Measurements from ENCODE around the gene CABLES1. TPM values are rescaled to one million over a fixed set of nuclear protein-coding genes. Genes with fewer than 3 reads are reported as not detected.

The CABLES1 gene
- polyA plus RNA-seq, 2 of the 4 experiments (the other 2 are of a cell fraction) = 4.5 to 8.6 TPM

GRCh38 chr18:23257137-23257536 is 121.9 kb downstream of the CABLES1 start:
- H3K4me1 ChIP-seq = no peaks in the 10 kb centered on the region
- H3K27ac ChIP-seq = no peak overlapping the region
- no peak for DNase-seq (ENCODE audit: low read depth in 1 of 2, low spot score in 1 of 2)
- ChIA-PET POLR2A (no interaction called here), CTCF (no interaction called here)
- 89% methylated on average over 9 of the region's 9 CpGs for WGBS (ENCODE audit: missing lambda C conversion rate)
- H3K9me3 ChIP-seq = no peaks in the 10 kb centered on the region
- H3K4me3 ChIP-seq = no peak overlapping the region
- FAIRE-seq = no peak
- no peak for TF ChIP-seq PBX3 (IDR thresholded peaks at IDR 0.05)
- TF ChIP-seq NR3C1 (IDR thresholded peaks at IDR 0.05) = no peak
- no peak for TF ChIP-seq CHD4 (IDR thresholded peaks at IDR 0.05; ENCODE audit: borderline replicate concordance)
- no peak for TF ChIP-seq HOXB13 (CRISPR knock-in tag; IDR thresholded peaks at IDR 0.05; ENCODE audit: low read depth)
- no peak for TF ChIP-seq ZSCAN20 (CRISPR knock-in tag; IDR thresholded peaks at IDR 0.05)
- TF ChIP-seq ELK1 (IDR thresholded peaks at IDR 0.05; ENCODE audit: low read depth, low read length) = no peak
- TF ChIP-seq CEBPB (IDR thresholded peaks at IDR 0.05) = no peak
- TF ChIP-seq JUNB (IDR thresholded peaks at IDR 0.05) = no peak
- no peak for TF ChIP-seq KDM5A (IDR thresholded peaks at IDR 0.05)
- no peak for TF ChIP-seq HOXA7 (CRISPR knock-in tag; IDR thresholded peaks at IDR 0.05)
- no peak for TF ChIP-seq EP300 (IDR thresholded peaks at IDR 0.05)
- TF ChIP-seq GATA3 (IDR thresholded peaks at IDR 0.05; ENCODE audit: borderline replicate concordance) = no peak
- no peak for TF ChIP-seq RAD21 (conservative IDR thresholded peaks at IDR 0.05 in 1 of 2, IDR thresholded peaks at IDR 0.05 in 1 of 2)
- no peak for TF ChIP-seq CTCF (IDR thresholded peaks at IDR 0.05)
- no peak for TF ChIP-seq ESRRA (IDR thresholded peaks at IDR 0.05; ENCODE audit: borderline replicate concordance, low read length)
- TF ChIP-seq ATOH8 (CRISPR knock-in tag; IDR thresholded peaks at IDR 0.05; ENCODE audit: low read depth) = no peak
- no peak for TF ChIP-seq FOSB (CRISPR knock-in tag; IDR thresholded peaks at IDR 0.05)
- TF ChIP-seq USF2 (IDR thresholded peaks at IDR 0.05) = no peak
- no peak overlapping the region for H3K4me2 ChIP-seq
- ATAC-seq = no peak

GRCh38 chr18:23257686-23258565 is 122.6 kb downstream of the CABLES1 start:
- TF ChIP-seq USF2 (IDR thresholded peaks at IDR 0.05) (no peak), EHF (CRISPR knock-in tag; IDR thresholded peaks at IDR 0.05) (no peak), KDM1A (IDR thresholded peaks at IDR 0.05; ENCODE audit: low read depth) (no peak), MAZ (IDR thresholded peaks at IDR 0.05; ENCODE audit: borderline replicate concordance, low read depth, low read length) (no peak), CBX2 (IDR thresholded peaks at IDR 0.05; ENCODE audit: borderline replicate concordance, low read depth) (no peak), FOXS1 (CRISPR knock-in tag; IDR thresholded peaks at IDR 0.05) (no peak), FOSB (CRISPR knock-in tag; IDR thresholded peaks at IDR 0.05) (no peak), RCOR1 (IDR thresholded peaks at IDR 0.05; ENCODE audit: low read depth, low read length) (no peak), NR3C1 (IDR thresholded peaks at IDR 0.05) (no peak), ELK1 (IDR thresholded peaks at IDR 0.05; ENCODE audit: low read depth, low read length) (no peak), NPAS2 (CRISPR knock-in tag; IDR thresholded peaks at IDR 0.05; ENCODE audit: borderline replicate concordance) (no peak)
- FAIRE-seq (no peak), DNase-seq (ENCODE audit: low read depth in 1 of 2, low spot score in 1 of 2) (no peak), ATAC-seq (no peak)
- Histone ChIP-seq H3K4me1 (no peaks in the 10 kb centered on the region), H3K4me3 (no peak overlapping the region), H3K4me2 (no peak overlapping the region), H3K27ac (no peak overlapping the region), H3K9me3 (no peaks in the 10 kb centered on the region)
- CTCF ChIA-PET = no interaction called here
- POLR2A ChIA-PET = no interaction called here
- 89% methylated on average over 25 of the region's 25 CpGs for WGBS (ENCODE audit: missing lambda C conversion rate)
